CD8-positive, alpha-beta memory T cell (primary cell): Measurements from ENCODE around the gene LRP5. TPM values are rescaled to one million over a fixed set of nuclear protein-coding genes. Genes with fewer than 3 reads are reported as not detected.
"Not testable (repeated sequence)": the region's sequence is repeated elsewhere in the genome, so short reads cannot be mapped to it uniquely, and the experiment has no call there.

Experiments used
- CTCF ChIA-PET: fragments of 350-600 bp; sonication (Branson Sonifier 250); formaldehyde crosslinking; loops from one replicate; lab custom pipeline; 2021; ENCODE audit warnings: antibody characterized with exemption; lab: Charles Lee
- POLR2A ChIA-PET: fragments of 350-600 bp; sonication (Branson Sonifier 250); formaldehyde crosslinking; loops from one replicate; lab custom pipeline; 2021; ENCODE audit warnings: antibody characterized with exemption; lab: Charles Lee
- DNase-seq, 5 donors: peaks; one replicate each; pipeline versions ENCODE4 v3.0.0 to v3.0.0-alpha.2; 2020 to 2022; ENCODE audit warnings: mixed read lengths in 1 of 5
- H3K27ac ChIP-seq: one replicate; pipeline ENCODE4 v1.7.0; 2013; ENCODE audit warnings: low read depth, mild to moderate bottlenecking, low read length, moderate library complexity
- H3K27me3 ChIP-seq: 2 replicates; pipeline ENCODE4 v1.7.0; 2013; ENCODE audit warnings: low read length, mild to moderate bottlenecking; ENCODE audit not compliant: insufficient read depth, poor library complexity, severe bottlenecking
- H3K36me3 ChIP-seq: 2 replicates; pipeline ENCODE4 v1.7.0; 2013; ENCODE audit warnings: mild to moderate bottlenecking, low read length, moderate library complexity; ENCODE audit not compliant: insufficient read depth
- H3K4me1 ChIP-seq: 2 replicates; pipeline ENCODE4 v1.7.0; 2013; ENCODE audit warnings: mild to moderate bottlenecking, low read length, moderate library complexity; ENCODE audit not compliant: insufficient read depth
- H3K4me3 ChIP-seq: 2 replicates; pipeline ENCODE4 v1.7.0; 2013; ENCODE audit warnings: mild to moderate bottlenecking, low read length
- H3K9me3 ChIP-seq: 2 replicates; pipeline ENCODE4 v1.7.0; 2013; ENCODE audit warnings: mild to moderate bottlenecking, low read length
- H3K27ac Mint-ChIP-seq, 8 donors: one replicate each; pipeline ENCODE4 v1.8.0; 2020 to 2021; ENCODE audit warnings: mixed read lengths in 8 of 8, mild to moderate bottlenecking in 6 of 8, inconsistent platforms in 3 of 8, moderate library complexity in 3 of 8
- H3K27me3 Mint-ChIP-seq, 2 donors: one replicate each; pipeline ENCODE4 v1.8.0; 2020 to 2021; ENCODE audit warnings: mixed read lengths in 2 of 2, mild to moderate bottlenecking in 1 of 2, moderate library complexity in 1 of 2
- H3K36me3 Mint-ChIP-seq, 3 donors: one replicate each; pipeline ENCODE4 v1.8.0; 2020 to 2021; ENCODE audit warnings: mixed read lengths in 3 of 3, inconsistent platforms in 1 of 3, mild to moderate bottlenecking in 1 of 3
- H3K4me1 Mint-ChIP-seq, 3 donors: one replicate each; pipeline ENCODE4 v1.8.0; 2020 to 2021; ENCODE audit warnings: mixed read lengths in 3 of 3, inconsistent platforms in 1 of 3, mild to moderate bottlenecking in 1 of 3
- H3K4me3 Mint-ChIP-seq, 7 donors: one replicate each; pipeline ENCODE4 v1.8.0; 2020 to 2021; ENCODE audit warnings: mixed read lengths in 7 of 7, mild to moderate bottlenecking in 6 of 7, moderate library complexity in 4 of 7, inconsistent platforms in 2 of 7
- H3K9me3 Mint-ChIP-seq, 5 donors: one replicate each; pipeline ENCODE4 v1.8.0; 2020 to 2022; ENCODE audit warnings: mixed read lengths in 5 of 5, mild to moderate bottlenecking in 3 of 5, moderate library complexity in 2 of 5, inconsistent platforms in 1 of 5
- polyA plus RNA-seq: library from polyadenylated mRNA; unstranded; fragments of 300-500 nt; fragmentation: Illumina TruSeq; gene quantifications from one replicate; pipeline ENCODE4 v1.2.3, GENCODE V29; 2021
- total RNA-seq, 2 experiments: library from RNA; stranded (reverse); gene quantifications; one replicate each; pipeline ENCODE4 v1.2.3, GENCODE V29; 2021

The LRP5 gene
- total and polyA plus RNA-seq, 3 experiments from 2014 or later: 0.68 to 9.9 (median 7.5) TPM

GRCh38 chr11:68297812-68298658, 14.4 kb upstream of the LRP5 start:
- H3K27me3 Mint-ChIP-seq: no peaks in the 10 kb centered on the region
- POLR2A ChIA-PET: no interaction called here
- CTCF ChIA-PET: interaction anchor here (0.7 to 9.9 kb wide), 16 partner anchors 8 to 53 kb away, joined by 3 to 201 read pairs (median 6); partner anchors contain the start of gene C11orf24
- H3K36me3 ChIP-seq: no peaks in the 10 kb centered on the region
- no peaks in the 10 kb centered on the region for H3K9me3 ChIP-seq
- H3K9me3 Mint-ChIP-seq: no peaks in the 10 kb centered on the region
- no peak overlapping the region for H3K27ac ChIP-seq
- H3K27me3 ChIP-seq: no peaks in the 10 kb centered on the region
- no peak overlapping the region for H3K4me3 ChIP-seq
- H3K27ac Mint-ChIP-seq: no peak overlapping the region
- DNase-seq: peak; percentile 56 to 74 (median 63)
- H3K36me3 Mint-ChIP-seq: no peaks in the 10 kb centered on the region
- H3K4me1 ChIP-seq: no peaks in the 10 kb centered on the region
- peaks cover 0 to 4% (median 0%) of the 10 kb centered on the region in 3 donors for H3K4me1 Mint-ChIP-seq
- H3K4me3 Mint-ChIP-seq: no peak overlapping the region

- no peaks in the 10 kb centered on the region for H3K9me3 Mint-ChIP-seq
- H3K4me1 Mint-ChIP-seq: peaks cover 0 to 4% (median 0%) of the 10 kb centered on the region in 3 donors
- Histone ChIP-seq H3K27ac (no peak overlapping the region), H3K36me3 (no peaks in the 10 kb centered on the region), H3K4me3 (no peak overlapping the region), H3K9me3 (no peaks in the 10 kb centered on the region), H3K4me1 (no peaks in the 10 kb centered on the region), H3K27me3 (no peaks in the 10 kb centered on the region)
- H3K4me3 Mint-ChIP-seq: no peak overlapping the region
- peak in 1 of 5 donors; percentile 40 for DNase-seq
- ChIA-PET POLR2A (no interaction called here), CTCF (interaction anchor here (0.7 to 9.9 kb wide), 14 partner anchors 7 to 211 kb away, joined by 3 to 201 read pairs (median 6); partner anchors contain the start of gene C11orf24)
- H3K27ac Mint-ChIP-seq: peak overlapping the region in 1 of 8 donors; percentile 50
- H3K27me3 Mint-ChIP-seq: no peaks in the 10 kb centered on the region
- H3K36me3 Mint-ChIP-seq: no peaks in the 10 kb centered on the region
These were observed 13.5 kb upstream of the LRP5 start for GRCh38 chr11:68298659-68299516.

- POLR2A ChIA-PET, H3K4me3 ChIP-seq, H3K9me3 Mint-ChIP-seq, H3K4me1 Mint-ChIP-seq, H3K4me1 ChIP-seq, H3K27ac Mint-ChIP-seq, DNase-seq, H3K9me3 ChIP-seq, H3K36me3 Mint-ChIP-seq, H3K4me3 Mint-ChIP-seq, H3K36me3 ChIP-seq, H3K27me3 Mint-ChIP-seq, H3K27ac ChIP-seq, H3K27me3 ChIP-seq: not testable (repeated sequence)
- CTCF ChIA-PET: interaction anchor here (1.0 to 9.9 kb wide), 5 partner anchors 18 to 212 kb away, joined by 3 to 201 read pairs (median 25); partner anchors contain the start of gene C11orf24
These were observed 12.9 kb upstream of the LRP5 start for GRCh38 chr11:68299517-68299879.

- Histone ChIP-seq H3K27me3 (no peaks in the 10 kb centered on the region), H3K4me1 (no peaks in the 10 kb centered on the region), H3K27ac (no peak overlapping the region), H3K4me3 (no peak overlapping the region), H3K36me3 (no peaks in the 10 kb centered on the region), H3K9me3 (no peaks in the 10 kb centered on the region)
- Mint-ChIP-seq H3K36me3 (no peaks in the 10 kb centered on the region), H3K27ac (no peak overlapping the region), H3K4me3 (no peak overlapping the region), H3K27me3 (no peaks in the 10 kb centered on the region), H3K9me3 (no peaks in the 10 kb centered on the region), H3K4me1 (peaks cover 0 to 4% (median 0%) of the 10 kb centered on the region in 3 donors)
- ChIA-PET CTCF (interaction anchor here (1.0 to 9.9 kb wide), 4 partner anchors 17 to 213 kb away, joined by 3 to 201 read pairs (median 25); no protein-coding TSS in a partner anchor), POLR2A (no interaction called here)
- DNase-seq: peak in 1 of 5 donors; percentile 4
These were observed 12.1 kb upstream of the LRP5 start for GRCh38 chr11:68300076-68300830.

- H3K4me1 ChIP-seq: no peaks in the 10 kb centered on the region
- H3K36me3 ChIP-seq: no peaks in the 10 kb centered on the region
- no peak overlapping the region for H3K27ac Mint-ChIP-seq
- H3K27me3 ChIP-seq: no peaks in the 10 kb centered on the region
- H3K27ac ChIP-seq: no peak overlapping the region
- H3K4me3 Mint-ChIP-seq: no peak overlapping the region
- CTCF ChIA-PET: interaction anchor here (9.9 kb wide), 1 partner anchor 44 kb away, joined by 201 read pairs; no protein-coding TSS in a partner anchor
- peaks cover 0 to 4% (median 0%) of the 10 kb centered on the region in 3 donors for H3K4me1 Mint-ChIP-seq
- no peaks in the 10 kb centered on the region for H3K9me3 Mint-ChIP-seq
- no peaks in the 10 kb centered on the region for H3K36me3 Mint-ChIP-seq
- no peak for DNase-seq
- H3K4me3 ChIP-seq: no peak overlapping the region
- no peaks in the 10 kb centered on the region for H3K9me3 ChIP-seq
- POLR2A ChIA-PET: no interaction called here
- no peaks in the 10 kb centered on the region for H3K27me3 Mint-ChIP-seq
These were observed 10.1 kb upstream of the LRP5 start for GRCh38 chr11:68302256-68302655.

GRCh38 chr11:68302670-68303069, 9.7 kb upstream of the LRP5 start:
- H3K27me3 ChIP-seq: no peaks in the 10 kb centered on the region
- no peak overlapping the region for H3K4me3 Mint-ChIP-seq

GRCh38 chr11:68303083-68303482, 9.3 kb upstream of the LRP5 start:
- Mint-ChIP-seq H3K27ac (peak overlapping the region in 1 of 8 donors; percentile 61), H3K4me1 (no peaks in the 10 kb centered on the region), H3K27me3 (no peaks in the 10 kb centered on the region), H3K9me3 (no peaks in the 10 kb centered on the region), H3K36me3 (no peaks in the 10 kb centered on the region), H3K4me3 (no peak overlapping the region)
- no peaks in the 10 kb centered on the region for H3K36me3 ChIP-seq
- ChIA-PET CTCF (interaction anchor here (9.9 kb wide), 1 partner anchor 45 kb away, joined by 201 read pairs; no protein-coding TSS in a partner anchor), POLR2A (no interaction called here)
- H3K27ac ChIP-seq: no peak overlapping the region
- DNase-seq: peak in 1 of 5 donors; percentile 8
- no peaks in the 10 kb centered on the region for H3K9me3 ChIP-seq
- no peaks in the 10 kb centered on the region for H3K27me3 ChIP-seq
- H3K4me3 ChIP-seq: no peak overlapping the region
- H3K4me1 ChIP-seq: no peaks in the 10 kb centered on the region

More at GRCh38 chr11:68302670-68303069, 9.7 kb upstream of the LRP5 start:
- H3K27me3 Mint-ChIP-seq: no peaks in the 10 kb centered on the region
- ChIA-PET CTCF (interaction anchor here (9.9 kb wide), 1 partner anchor 44 kb away, joined by 201 read pairs; no protein-coding TSS in a partner anchor), POLR2A (no interaction called here)
- no peak overlapping the region for H3K27ac Mint-ChIP-seq
- no peaks in the 10 kb centered on the region for H3K36me3 ChIP-seq
- H3K36me3 Mint-ChIP-seq: no peaks in the 10 kb centered on the region
- H3K4me3 ChIP-seq: no peak overlapping the region
- peaks cover 0 to 3% (median 0%) of the 10 kb centered on the region in 3 donors for H3K4me1 Mint-ChIP-seq
- no peak overlapping the region for H3K27ac ChIP-seq
- no peaks in the 10 kb centered on the region for H3K4me1 ChIP-seq
- DNase-seq: peak in 1 of 5 donors; percentile 31
- H3K9me3 ChIP-seq: no peaks in the 10 kb centered on the region
- H3K9me3 Mint-ChIP-seq: no peaks in the 10 kb centered on the region
